Caco-2 (cell line): ENCODE data around the gene MLN. TPM values are rescaled to one million over a fixed set of nuclear protein-coding genes. Genes with fewer than 3 reads are reported as not detected.

Experiments
- BruUV-seq: library from RNA; stranded (reverse); fragments of 400-500 nt; replicated peaks from 2 replicates; lab custom pipeline; 2021; lab: Mats Ljungman, UMichigan
- CTCF ChIA-PET: fragments of 300-600 bp; sonication (Branson Sonifier 250); formaldehyde crosslinking; loops from one replicate; lab custom pipeline; 2022; ENCODE audit warnings: antibody characterized with exemption; lab: Charles Lee
- POLR2A ChIA-PET: fragments of 300-600 bp; sonication (Branson Sonifier 250); formaldehyde crosslinking; loops from one replicate; lab custom pipeline; 2022; ENCODE audit warnings: antibody characterized with exemption; lab: Charles Lee
- DNase-seq, 2 experiments: peaks; one replicate each; pipeline versions ENCODE4 v3.0.0 to v3.0.0-alpha.2; 2020 to 2022
- H3K27me3 ChIP-seq: replicated peaks from 2 replicates; pipeline ENCODE4 v1.6.0; 2011; ENCODE audit warnings: low read length; ENCODE audit not compliant: control insufficient read depth, insufficient read depth
- H3K36me3 ChIP-seq: 2 replicates; pipeline ENCODE4 v1.5.1; 2011; ENCODE audit warnings: low read length; ENCODE audit not compliant: control insufficient read depth, insufficient read depth
- H3K4me1 ChIP-seq: fragments of 250-450 bp; sonication (Bioruptor Pico); 2 replicates; pipeline ENCODE4 v1.5.1; 2020; ENCODE audit warnings: mild to moderate bottlenecking
- H3K4me3 ChIP-seq: 2 replicates; pipeline ENCODE4 v1.5.1; 2011; ENCODE audit warnings: low read depth, mild to moderate bottlenecking, control low read depth, low read length
- H3K9me3 ChIP-seq: fragments of 250-450 bp; sonication (Bioruptor Pico); 2 replicates; pipeline ENCODE4 v1.5.1; 2020; ENCODE audit warnings: mild to moderate bottlenecking, moderate library complexity
- H3K27ac Mint-ChIP-seq: one replicate; pipeline ENCODE4 v1.8.0; 2022; ENCODE audit warnings: mixed read lengths; ENCODE audit not compliant: unreplicated experiment
- H3K27me3 Mint-ChIP-seq: one replicate; pipeline ENCODE4 v1.8.0; 2022; ENCODE audit warnings: mixed read lengths; ENCODE audit not compliant: insufficient read depth, unreplicated experiment
- H3K36me3 Mint-ChIP-seq: one replicate; pipeline ENCODE4 v1.8.0; 2022; ENCODE audit warnings: mild to moderate bottlenecking, mixed read lengths; ENCODE audit not compliant: insufficient read depth, unreplicated experiment
- H3K4me1 Mint-ChIP-seq: one replicate; pipeline ENCODE4 v1.8.0; 2022; ENCODE audit warnings: low read depth, mixed read lengths; ENCODE audit not compliant: unreplicated experiment
- H3K4me3 Mint-ChIP-seq: one replicate; pipeline ENCODE4 v1.8.0; 2022; ENCODE audit warnings: mild to moderate bottlenecking, moderate library complexity, mixed read lengths; ENCODE audit not compliant: unreplicated experiment
- H3K9me3 Mint-ChIP-seq: one replicate; pipeline ENCODE4 v1.8.0; 2022; ENCODE audit warnings: mixed read lengths; ENCODE audit not compliant: unreplicated experiment
- intact Hi-C: fragments of 100-400 bp; cut with micrococcal nuclease; formaldehyde crosslinking; loops from one replicate; pipeline ENCODE4 v1.10.0; 2022; ENCODE audit not compliant: unreplicated experiment
- total RNA-seq: library from RNA; stranded (reverse); gene quantifications from 2 replicates; pipeline ENCODE4 v1.2.3, GENCODE V29; 2022
- TF ChIP-seq, protein P1 (sequence below), 2 experiments: fragments of 200-600 bp in 1 of 2; IDR thresholded peaks; 1 replicate in 1 of 2; 2 replicates in 1 of 2; pipeline versions ENCODE4 v1.5.1 to v1.8.0; 2011 to 2022; ENCODE audit warnings: antibody characterized with exemption in 1 of 2, control low read depth in 1 of 2, inconsistent platforms in 1 of 2, low read depth in 1 of 2, low read length in 1 of 2, mild to moderate bottlenecking in 1 of 2, moderate library complexity in 1 of 2; ENCODE audit not compliant: insufficient read depth in 1 of 2, severe bottlenecking in 1 of 2, unreplicated experiment in 1 of 2

Gene MLN
- total RNA-seq, 1 experiment from 2014 or later: not detected

DNA sequence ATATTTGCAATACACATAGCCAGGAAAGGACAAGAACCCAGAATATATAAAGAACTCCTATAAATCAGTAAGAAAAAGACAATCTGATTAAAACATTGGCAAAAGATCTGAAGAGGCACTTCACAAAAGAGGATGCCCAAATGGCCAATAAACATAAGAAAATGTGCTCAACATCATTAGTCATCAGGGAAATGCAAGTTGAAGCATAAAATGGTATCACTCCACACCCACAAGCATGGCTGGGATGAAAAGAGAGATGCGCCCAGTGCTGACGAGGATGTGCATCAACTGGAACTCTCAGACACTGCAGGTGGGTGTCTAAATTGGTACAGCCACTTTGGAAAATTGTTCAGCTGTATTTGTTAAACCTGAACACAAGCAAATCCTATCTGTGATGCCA lies 42.4 kb upstream of the MLN start:
- H3K4me1 Mint-ChIP-seq: no peaks in the 10 kb centered on the region
- H3K9me3 ChIP-seq: no peaks in the 10 kb centered on the region
- no peaks in the 10 kb centered on the region for H3K27me3 Mint-ChIP-seq
- H3K4me1 ChIP-seq: peaks cover 4% of the 10 kb centered on the region
- H3K27ac Mint-ChIP-seq: no peak overlapping the region
- H3K4me3 ChIP-seq: no peak overlapping the region
- H3K4me3 Mint-ChIP-seq: no peak overlapping the region
- H3K36me3 ChIP-seq: no peaks in the 10 kb centered on the region
- no peaks in the 10 kb centered on the region; the same call in 1 of the 2 replicates for H3K27me3 ChIP-seq
- intact Hi-C loops: no loop called here
- CTCF ChIA-PET: no interaction called here
- H3K9me3 Mint-ChIP-seq: no peaks in the 10 kb centered on the region
- POLR2A ChIA-PET: no interaction called here
- no peak for DNase-seq
- no TSS peak for BruUV-seq
- H3K36me3 Mint-ChIP-seq: no peaks in the 10 kb centered on the region
- TF ChIP-seq, protein P1, sequence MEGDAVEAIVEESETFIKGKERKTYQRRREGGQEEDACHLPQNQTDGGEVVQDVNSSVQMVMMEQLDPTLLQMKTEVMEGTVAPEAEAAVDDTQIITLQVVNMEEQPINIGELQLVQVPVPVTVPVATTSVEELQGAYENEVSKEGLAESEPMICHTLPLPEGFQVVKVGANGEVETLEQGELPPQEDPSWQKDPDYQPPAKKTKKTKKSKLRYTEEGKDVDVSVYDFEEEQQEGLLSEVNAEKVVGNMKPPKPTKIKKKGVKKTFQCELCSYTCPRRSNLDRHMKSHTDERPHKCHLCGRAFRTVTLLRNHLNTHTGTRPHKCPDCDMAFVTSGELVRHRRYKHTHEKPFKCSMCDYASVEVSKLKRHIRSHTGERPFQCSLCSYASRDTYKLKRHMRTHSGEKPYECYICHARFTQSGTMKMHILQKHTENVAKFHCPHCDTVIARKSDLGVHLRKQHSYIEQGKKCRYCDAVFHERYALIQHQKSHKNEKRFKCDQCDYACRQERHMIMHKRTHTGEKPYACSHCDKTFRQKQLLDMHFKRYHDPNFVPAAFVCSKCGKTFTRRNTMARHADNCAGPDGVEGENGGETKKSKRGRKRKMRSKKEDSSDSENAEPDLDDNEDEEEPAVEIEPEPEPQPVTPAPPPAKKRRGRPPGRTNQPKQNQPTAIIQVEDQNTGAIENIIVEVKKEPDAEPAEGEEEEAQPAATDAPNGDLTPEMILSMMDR (IDR thresholded peaks at IDR 0.05; ENCODE audit: insufficient read depth in 1 of 2, low read depth in 1 of 2, low read length in 1 of 2, severe bottlenecking in 1 of 2, unreplicated experiment in 1 of 2): no peak

DNA sequence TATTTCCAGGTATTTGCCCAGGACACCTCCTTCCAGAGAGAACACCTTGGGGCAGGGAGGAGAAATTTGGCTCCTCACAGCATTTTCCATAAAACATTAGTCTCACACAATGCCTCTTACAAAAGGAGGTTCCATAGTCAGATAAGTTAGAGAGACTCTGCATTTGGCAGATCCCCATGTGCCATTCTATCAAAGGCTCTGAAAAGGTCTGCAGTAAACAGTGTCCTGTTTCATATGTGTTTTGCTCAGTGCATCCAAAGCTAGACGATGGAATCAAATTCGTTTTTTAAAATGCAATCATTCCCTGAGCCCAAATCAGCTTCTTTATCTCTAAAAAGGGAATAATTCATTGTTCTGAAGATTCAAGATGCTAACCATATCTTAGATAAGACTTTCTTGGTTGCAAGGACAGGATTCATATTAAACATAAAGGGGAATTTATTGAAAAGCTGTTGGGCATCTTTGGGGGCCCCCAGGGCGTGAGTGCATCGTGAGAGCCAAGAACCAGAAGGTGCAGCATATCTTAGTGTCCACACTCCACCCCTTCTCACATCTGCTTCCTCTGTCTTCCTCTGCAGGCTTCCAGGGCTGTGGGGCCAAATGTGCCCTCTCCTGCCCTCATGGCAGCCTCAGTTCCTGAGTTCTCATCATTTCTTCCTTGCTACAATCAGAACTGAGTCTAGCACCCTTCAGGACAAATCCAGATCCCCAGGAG lies 41.4 kb upstream of the MLN start:
- Mint-ChIP-seq H3K36me3 (no peaks in the 10 kb centered on the region), H3K4me3 (no peak overlapping the region), H3K9me3 (no peaks in the 10 kb centered on the region), H3K27ac (no peak overlapping the region), H3K4me1 (peaks cover 3% of the 10 kb centered on the region), H3K27me3 (no peaks in the 10 kb centered on the region)
- no peak for DNase-seq
- intact Hi-C loops: no loop called here
- H3K27me3 ChIP-seq: no peaks in the 10 kb centered on the region; the same call in 1 of the 2 replicates
- TF ChIP-seq, protein P1 (IDR thresholded peaks at IDR 0.05; ENCODE audit: insufficient read depth in 1 of 2, low read depth in 1 of 2, low read length in 1 of 2, severe bottlenecking in 1 of 2, unreplicated experiment in 1 of 2): no peak
- no peaks in the 10 kb centered on the region for H3K9me3 ChIP-seq
- BruUV-seq: no TSS peak
- H3K4me3 ChIP-seq: no peak overlapping the region
- CTCF ChIA-PET: no interaction called here
- H3K4me1 ChIP-seq: peaks cover 15% of the 10 kb centered on the region
- H3K36me3 ChIP-seq: no peaks in the 10 kb centered on the region
- POLR2A ChIA-PET: no interaction called here

DNA sequence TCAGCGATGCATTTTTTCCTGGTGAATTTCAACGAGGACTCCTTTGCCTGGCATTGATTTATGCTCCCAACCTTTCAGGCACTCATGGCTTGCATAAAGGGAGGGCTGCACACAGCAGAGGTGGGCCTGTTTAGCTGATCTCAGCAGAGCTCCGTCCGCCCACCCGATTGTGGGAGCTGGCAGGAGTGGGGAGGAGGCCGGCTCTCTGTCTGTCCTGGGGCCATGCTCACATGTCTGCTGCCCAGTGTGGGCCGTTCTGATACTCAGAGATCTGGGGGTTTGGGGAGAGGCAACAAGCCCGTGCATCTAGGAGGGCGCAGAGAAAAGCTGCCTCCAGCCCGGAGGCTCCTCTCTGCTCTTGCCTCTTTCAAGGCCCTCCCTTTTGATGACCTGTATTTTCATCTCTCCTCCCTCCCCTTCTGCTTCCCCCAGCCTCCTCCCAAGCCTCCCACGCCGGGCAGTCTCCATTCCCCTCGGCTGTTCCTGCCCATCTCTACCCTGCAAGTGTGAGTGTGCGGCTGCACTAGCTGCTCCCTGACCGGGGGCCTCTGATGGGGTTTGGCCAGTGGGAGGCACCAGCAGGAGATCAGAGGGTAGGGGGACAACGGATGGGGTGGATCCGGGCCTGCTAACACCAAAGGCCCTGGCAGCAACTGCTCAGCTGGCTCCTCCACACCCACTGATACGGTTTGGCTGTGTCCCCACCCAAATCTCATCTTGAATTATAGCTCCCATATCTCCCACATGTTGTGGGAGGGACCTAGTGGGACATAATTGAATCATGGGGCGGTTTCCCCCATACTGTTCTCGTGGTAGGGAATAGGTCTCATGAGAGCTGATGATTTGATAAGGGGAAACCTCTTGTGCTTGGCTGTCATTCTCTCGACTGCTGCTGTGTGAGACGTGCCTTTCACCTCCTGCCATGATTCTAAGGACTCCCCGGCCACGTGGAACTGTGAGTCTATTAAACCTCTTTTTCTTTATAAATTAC lies 39.6 kb upstream of the MLN start:
- Mint-ChIP-seq H3K27ac (no peak overlapping the region), H3K36me3 (no peaks in the 10 kb centered on the region), H3K27me3 (no peaks in the 10 kb centered on the region), H3K4me1 (peaks cover 15% of the 10 kb centered on the region), H3K9me3 (no peaks in the 10 kb centered on the region), H3K4me3 (no peak overlapping the region)
- CTCF ChIA-PET: no interaction called here
- intact Hi-C loops: no loop called here
- DNase-seq: no peak
- TF ChIP-seq, protein P1 (IDR thresholded peaks at IDR 0.05; ENCODE audit: insufficient read depth in 1 of 2, low read depth in 1 of 2, low read length in 1 of 2, severe bottlenecking in 1 of 2, unreplicated experiment in 1 of 2): no peak
- POLR2A ChIA-PET: no interaction called here
- no peaks in the 10 kb centered on the region for H3K36me3 ChIP-seq
- no peaks in the 10 kb centered on the region; the same call in 1 of the 2 replicates for H3K27me3 ChIP-seq
- BruUV-seq: no TSS peak
- no peak overlapping the region for H3K4me3 ChIP-seq
- H3K9me3 ChIP-seq: no peaks in the 10 kb centered on the region
- peaks cover 32% of the 10 kb centered on the region for H3K4me1 ChIP-seq
